GM10248 (cell line): Measurements from ENCODE around the gene CCDC154.

ENCODE experiments used
- CTCF ChIA-PET: fragments of 300-600 bp; sonication (Branson Sonifier 250); formaldehyde crosslinking; extraction: SDS; loops from one replicate; lab custom pipeline; 2021; ENCODE audit warnings: antibody characterized with exemption; lab: Yijun Ruan, JAX
- POLR2A ChIA-PET: fragments of 350-650 bp; sonication (Branson Sonifier 250); formaldehyde crosslinking; extraction: SDS; loops from one replicate; lab custom pipeline; 2020; ENCODE audit warnings: antibody characterized with exemption; lab: Yijun Ruan, JAX
- DNase-seq: peaks from one replicate; pipeline ENCODE4 v3.0.0; 2012; ENCODE audit errors: extremely low spot score
- CTCF ChIP-seq: IDR thresholded peaks from 2 replicates; pipeline ENCODE4 v1.5.1; 2012; ENCODE audit warnings: mild to moderate bottlenecking, low read depth; ENCODE audit errors: extremely low read depth, missing control alignments, control extremely low read depth

CCDC154 gene

GRCh38 chr16:1443980-1444729 is at the start of gene CCDC154:
CCDC154 (minus strand) TSS chr16:1444556; CDS start chr16:1444322, 234 bp downstream.
- TF ChIP-seq CTCF, result no peak
- DNase-seq, result no peak
- CTCF ChIA-PET, result interaction anchor here (3.2 kb wide), 1 partner anchor 15 kb away, joined by 9 read pairs; no protein-coding TSS in a partner anchor
- POLR2A ChIA-PET, result no interaction called here

- CTCF ChIA-PET, result no interaction called here
These were observed 49.4 kb upstream of the CCDC154 start for GRCh38 chr16:1493746-1494094.

GRCh38 chr16:1492923-1493745 is 48.8 kb upstream of the CCDC154 start, which contains the start of gene TELO2:
TELO2 (plus strand) TSS chr16:1493360; CDS start chr16:1494282, 922 bp downstream.
- CTCF ChIA-PET, result no interaction called here
- POLR2A ChIA-PET, result interaction anchor here (0.6 kb wide), 1 partner anchor 867 kb away, joined by 5 read pairs; no protein-coding TSS in a partner anchor
- TF ChIP-seq CTCF, result no peak
- peak; percentile 99 for DNase-seq

More at GRCh38 chr16:1493746-1494094, 49.4 kb upstream of the CCDC154 start:
- POLR2A ChIA-PET, result no interaction called here
- no peak for TF ChIP-seq CTCF
- DNase-seq, result peak; percentile 54

GRCh38 chr16:1492082-1492922 is 47.9 kb upstream of the CCDC154 start:
- no peak for DNase-seq
- ChIA-PET CTCF (interaction anchor here (0.6 kb wide), 1 partner anchor 132 kb away, joined by 3 read pairs; no protein-coding TSS in a partner anchor), POLR2A (interaction anchor here (0.6 kb wide), 1 partner anchor 868 kb away, joined by 5 read pairs; no protein-coding TSS in a partner anchor)
- no peak for TF ChIP-seq CTCF

- no peak for TF ChIP-seq CTCF
- POLR2A ChIA-PET, result no interaction called here
- CTCF ChIA-PET, result interaction anchor here (0.6 kb wide), 1 partner anchor 131 kb away, joined by 3 read pairs; no protein-coding TSS in a partner anchor
- DNase-seq, result no peak
These were observed 47.0 kb upstream of the CCDC154 start for GRCh38 chr16:1491327-1491726.
